IMR-90 (cell line): ENCODE data around the gene SYCP3. TPM values are rescaled to one million over a fixed set of nuclear protein-coding genes. Genes with fewer than 3 reads are reported as not detected.

ENCODE experiments used
- ATAC-seq: fragments of 200-7000 bp; cut with Tn5 transposase; 2 replicates; pipeline ENCODE4 v1.9.1; 2020; ENCODE audit warnings: low read depth, mild to moderate bottlenecking, moderate library complexity
- BruUV-seq: library from RNA; stranded (reverse); fragments of 400-500 nt; replicated peaks from 2 replicates; lab custom pipeline; 2021; lab: Mats Ljungman, UMichigan
- CTCF ChIA-PET: fragments of 300-600 bp; formaldehyde crosslinking; extraction: SDS; loops from one replicate; lab custom pipeline; 2021; ENCODE audit warnings: antibody characterized with exemption; lab: Yijun Ruan, JAX
- POLR2A ChIA-PET: fragments of 300-600 bp; sonication (Branson Sonifier 250); formaldehyde crosslinking; loops from one replicate; lab custom pipeline; 2022; ENCODE audit warnings: antibody characterized with exemption; ENCODE audit not compliant: unreplicated experiment; lab: Charles Lee
- DNase-seq: peaks from one replicate; pipeline ENCODE4 v3.0.0; 2013
- H2AFZ ChIP-seq: replicated peaks from 2 replicates; pipeline ENCODE3; 2013; ENCODE audit warnings: low read length, mild to moderate bottlenecking; ENCODE audit not compliant: poor library complexity
- H2AK5ac ChIP-seq: 2 replicates; pipeline ENCODE4 v1.6.1; 2013; ENCODE audit warnings: low read depth, low read length, inconsistent platforms
- H2AK9ac ChIP-seq: replicated peaks from 2 replicates; pipeline ENCODE3; 2013; ENCODE audit warnings: mild to moderate bottlenecking, low read depth, low read length, moderate library complexity; ENCODE audit not compliant: poor library complexity
- H2BK120ac ChIP-seq: 2 replicates; pipeline ENCODE4 v1.6.1; 2013; ENCODE audit warnings: low read depth, low read length, inconsistent platforms
- H2BK15ac ChIP-seq: 3 replicates; pipeline ENCODE4 v1.6.1; 2013; ENCODE audit warnings: low read depth, low read length, inconsistent platforms
- H2BK20ac ChIP-seq: 2 replicates; pipeline ENCODE4 v1.6.1; 2013; ENCODE audit warnings: low read depth, mild to moderate bottlenecking, inconsistent platforms, low read length, moderate library complexity
- H2BK5ac ChIP-seq: 2 replicates; pipeline ENCODE4 v1.6.1; 2013; ENCODE audit warnings: mild to moderate bottlenecking, low read depth, low read length, inconsistent platforms; ENCODE audit not compliant: poor library complexity, severe bottlenecking
- H3K14ac ChIP-seq: replicated peaks from 2 replicates; pipeline ENCODE4 v1.6.1; 2013; ENCODE audit warnings: low read depth, low read length, inconsistent platforms
- H3K18ac ChIP-seq: 2 replicates; pipeline ENCODE4 v1.6.1; 2013; ENCODE audit warnings: low read depth, low read length, control low read depth
- H3K23ac ChIP-seq: 2 replicates; pipeline ENCODE4 v1.6.1; 2013; ENCODE audit warnings: low read depth, low read length, inconsistent platforms
- H3K27ac ChIP-seq: 2 replicates; pipeline ENCODE4 v1.5.1; 2013; ENCODE audit warnings: mild to moderate bottlenecking, control low read depth, low read length; ENCODE audit not compliant: insufficient read depth
- H3K27me3 ChIP-seq: 2 replicates; pipeline ENCODE4 v1.6.1; 2013; ENCODE audit warnings: low read length; ENCODE audit not compliant: control insufficient read depth, insufficient read depth
- H3K36me3 ChIP-seq: 2 replicates; pipeline ENCODE4 v1.6.1; 2013; ENCODE audit warnings: low read length, mixed read lengths; ENCODE audit not compliant: control insufficient read depth, insufficient read depth
- H3K4ac ChIP-seq: 2 replicates; pipeline ENCODE4 v1.6.1; 2013; ENCODE audit warnings: low read depth, low read length, inconsistent platforms
- H3K4me1 ChIP-seq: 2 replicates; pipeline ENCODE4 v1.6.1; 2013; ENCODE audit warnings: low read length, mixed read lengths; ENCODE audit not compliant: control insufficient read depth, insufficient read depth
- H3K4me2 ChIP-seq: 2 replicates; pipeline ENCODE4 v1.6.1; 2013; ENCODE audit warnings: low read depth, mild to moderate bottlenecking, control low read depth, low read length, moderate library complexity
- H3K4me3 ChIP-seq: 2 replicates; pipeline ENCODE4 v1.5.1; 2013; ENCODE audit warnings: low read depth, mild to moderate bottlenecking, control low read depth, low read length, moderate library complexity; ENCODE audit not compliant: insufficient read depth
- H3K56ac ChIP-seq: 2 replicates; pipeline ENCODE4 v1.6.1; 2013; ENCODE audit warnings: low read length, inconsistent platforms; ENCODE audit not compliant: insufficient read depth; ENCODE audit errors: extremely low read depth
- H3K79me1 ChIP-seq, 2 experiments: 2 replicates each; pipeline ENCODE4 v1.6.1; 2013; ENCODE audit warnings: low read length in 2 of 2, inconsistent platforms in 1 of 2, low read depth in 1 of 2
- H3K9ac ChIP-seq: 2 replicates; pipeline ENCODE4 v1.6.1; 2013; ENCODE audit warnings: low read depth, low read length, control low read depth
- H3K9me1 ChIP-seq: 2 replicates; pipeline ENCODE4 v1.6.1; 2013; ENCODE audit warnings: low read length, inconsistent platforms; ENCODE audit not compliant: insufficient read depth
- H3K9me3 ChIP-seq: 2 replicates; pipeline ENCODE4 v1.6.1; 2013; ENCODE audit warnings: low read length; ENCODE audit not compliant: control insufficient read depth, insufficient read depth
- H4K20me1 ChIP-seq: 2 replicates; pipeline ENCODE4 v1.6.1; 2013; ENCODE audit warnings: low read length, inconsistent platforms; ENCODE audit not compliant: insufficient read depth
- H4K5ac ChIP-seq: 2 replicates; pipeline ENCODE4 v1.6.1; 2013; ENCODE audit warnings: mild to moderate bottlenecking, low read depth, low read length, control low read depth
- H4K8ac ChIP-seq, 2 experiments: 2 replicates each; pipeline ENCODE4 v1.6.1; 2013; ENCODE audit warnings: low read depth in 2 of 2, low read length in 2 of 2, control low read depth in 1 of 2, inconsistent platforms in 1 of 2
- H4K91ac ChIP-seq: 2 replicates; pipeline ENCODE4 v1.6.1; 2013; ENCODE audit warnings: low read depth, low read length, inconsistent platforms; ENCODE audit not compliant: insufficient read depth
- BHLHE40 ChIP-seq: fragments of 150-350 bp; IDR thresholded peaks from 2 replicates; pipeline ENCODE4 v1.6.1; 2016; ENCODE audit warnings: mild to moderate bottlenecking, low read depth, low read length
- CEBPB ChIP-seq: IDR thresholded peaks from 2 replicates; pipeline ENCODE4 v1.6.1; 2012; ENCODE audit warnings: low read depth, low read length, improper control_type of control experiment
- CHD1 ChIP-seq: IDR thresholded peaks from 2 replicates; pipeline ENCODE4 v1.6.1; 2012; ENCODE audit warnings: low read depth, low read length, improper control_type of control experiment
- FOS ChIP-seq: fragments of 150-350 bp; IDR thresholded peaks from 2 replicates; pipeline ENCODE4 v1.6.1; 2016; ENCODE audit warnings: low read depth, low read length
- MAFK ChIP-seq: IDR thresholded peaks from 2 replicates; pipeline ENCODE4 v1.6.1; 2012; ENCODE audit warnings: low read depth, low read length, improper control_type of control experiment
- MXI1 ChIP-seq: IDR thresholded peaks from 2 replicates; pipeline ENCODE4 v1.6.1; 2012; ENCODE audit warnings: low read depth, mild to moderate bottlenecking, low read length, moderate library complexity, borderline replicate concordance
- NFE2L2 ChIP-seq: fragments of 150-350 bp; IDR thresholded peaks from 2 replicates; pipeline ENCODE4 v1.6.1; 2016; ENCODE audit warnings: low read depth, mild to moderate bottlenecking, low read length
- POLR2A ChIP-seq: IDR thresholded peaks from 2 replicates; pipeline ENCODE4 v1.6.1; 2012; ENCODE audit warnings: mild to moderate bottlenecking, low read depth, low read length
- RAD21 ChIP-seq: IDR thresholded peaks from 2 replicates; pipeline ENCODE4 v1.6.1; 2012; ENCODE audit warnings: low read length, improper control_type of control experiment
- RCOR1 ChIP-seq: IDR thresholded peaks from 2 replicates; pipeline ENCODE4 v1.6.1; 2012; ENCODE audit warnings: mild to moderate bottlenecking, low read length, improper control_type of control experiment; ENCODE audit not compliant: insufficient replicate concordance
- RFX5 ChIP-seq: IDR thresholded peaks from 2 replicates; pipeline ENCODE4 v1.8.0; 2012; ENCODE audit warnings: low read depth, mild to moderate bottlenecking, low read length, moderate library complexity
- SMC3 ChIP-seq: fragments of 150-350 bp; IDR thresholded peaks from 2 replicates; pipeline ENCODE4 v1.6.1; 2016; ENCODE audit warnings: low read depth, mild to moderate bottlenecking, antibody characterized with exemption, low read length, moderate library complexity
- WGBS, 2 experiments: methylation state at CpG; one replicate each; pipeline versions ENCODE4 v1.1.5 to v1.1.7; 2013; ENCODE audit warnings: missing lambda C conversion rate in 2 of 2; ENCODE audit not compliant: insufficient read length in 1 of 2; ENCODE audit errors: extremely low coverage in 2 of 2; 5-methylcytosine and 5-hydroxymethylcytosine counted together
- dilution Hi-C: fragments of 300-500 bp; cut with HindIII; formaldehyde crosslinking; loops from one replicate; pipeline ENCODE4 v1.14.3; 2018; ENCODE audit warnings: low sequenced_read_pairs; ENCODE audit not compliant: unreplicated experiment
- in situ Hi-C: fragments of 300-500 bp; cut with MboI; formaldehyde crosslinking; loops from 3 replicates; pipeline ENCODE4 v1.14.3; 2019; ENCODE audit warnings: low sequenced_read_pairs, inconsistent platforms, mixed read lengths
- intact Hi-C: fragments of 100-400 bp; cut with micrococcal nuclease; formaldehyde crosslinking; loops from 2 replicates; pipeline ENCODE4 v1.10.0; 2022
- polyA plus RNA-seq, 3 experiments: library from polyadenylated mRNA; depleted of rRNA; stranded (reverse); fragments of >200 nt; gene quantifications; 2 replicates each; pipeline ENCODE4 v1.2.3, GENCODE V29; 2012; ENCODE audit warnings: low replicate concordance in 1 of 3
- total RNA-seq: library from RNA; depleted of rRNA; stranded (reverse); fragments of >200 nt; gene quantifications from 2 replicates; pipeline ENCODE4 v1.2.3, GENCODE V29; 2012
- TF ChIP-seq, protein P1 (sequence below): fragments of 150-350 bp; IDR thresholded peaks from 2 replicates; pipeline ENCODE4 v1.6.1; 2016; ENCODE audit warnings: low read depth, mild to moderate bottlenecking, low read length, moderate library complexity, borderline replicate concordance
- TF ChIP-seq, protein P2 (sequence below): conservative IDR thresholded peaks from 2 replicates; pipeline ENCODE4 v1.5.1; 2012; ENCODE audit warnings: mild to moderate bottlenecking, low read depth, low read length, improper control_type of control experiment
- TF ChIP-seq, protein P3 (sequence below): fragments of 150-350 bp; IDR thresholded peaks from 2 replicates; pipeline ENCODE4 v1.6.1; 2017; ENCODE audit warnings: mild to moderate bottlenecking, antibody characterized with exemption, low read length, low read depth

SYCP3 gene
- total and polyA plus RNA-seq, 2 of the 4 experiments (the other 2 are of a cell fraction): 0.07 TPM; not detected in 1

DNA sequence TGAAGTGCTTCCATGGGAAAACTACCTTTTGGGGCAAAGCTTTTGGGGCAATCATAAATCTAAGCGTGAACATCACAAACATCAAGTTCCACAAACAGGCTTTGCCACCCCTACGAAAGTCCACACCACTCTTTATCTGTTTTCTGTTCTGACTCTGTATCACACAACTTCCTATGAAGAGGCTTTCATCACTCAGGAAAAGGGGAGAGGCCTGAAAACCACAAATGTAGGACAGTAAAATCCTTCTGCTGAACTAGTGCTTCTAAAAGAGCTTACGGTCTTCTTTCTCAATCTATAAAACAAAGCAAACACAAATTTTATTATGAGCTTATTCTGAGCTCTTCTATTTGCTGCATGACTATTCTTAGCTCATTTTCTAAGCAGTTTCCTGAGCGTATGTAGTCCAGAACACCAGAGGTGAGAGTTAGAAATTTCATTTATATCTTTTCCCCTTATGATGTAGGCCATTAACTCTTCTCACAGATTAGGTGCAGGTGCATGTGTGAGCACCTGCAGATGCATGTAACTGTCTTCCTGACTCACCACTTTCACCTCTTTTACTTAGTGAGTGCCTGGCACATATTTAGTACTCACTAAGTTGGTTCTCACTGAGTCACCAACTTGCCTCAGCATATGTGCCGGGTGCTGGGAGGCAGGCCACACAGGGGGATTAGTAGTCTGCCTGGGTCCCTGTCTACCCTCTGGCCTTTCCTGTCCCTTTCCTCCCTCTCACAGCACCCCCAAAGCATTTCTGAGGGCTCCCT is 32.9 kb upstream of the SYCP3 start:
- H2BK120ac ChIP-seq: no peak overlapping the region
- no peak for DNase-seq
- dilution Hi-C loops (no loop called here), intact Hi-C loops (loop anchor here (5.0 to 10.0 kb wide), 3 partner anchors 145 to 993 kb away; no protein-coding TSS in a partner anchor), in situ Hi-C loops (no loop called here)
- H2AK5ac ChIP-seq: no peak overlapping the region
- H3K4ac ChIP-seq: no peak overlapping the region
- no peaks in the 10 kb centered on the region for H3K9me3 ChIP-seq
- H4K8ac ChIP-seq: no peak overlapping the region
- H3K4me2 ChIP-seq: no peak overlapping the region
- H3K4me3 ChIP-seq: no peak overlapping the region
- ChIA-PET POLR2A (no interaction called here), CTCF (interaction anchor here (0.6 to 1.0 kb wide), 3 partner anchors 10 to 67 kb away, joined by 3 to 4 read pairs (median 3); no protein-coding TSS in a partner anchor)
- no peak overlapping the region for H2BK15ac ChIP-seq
- no peak overlapping the region for H2AK9ac ChIP-seq
- H3K36me3 ChIP-seq: peaks cover 8% of the 10 kb centered on the region
- H3K56ac ChIP-seq: no peak overlapping the region
- H3K9ac ChIP-seq: no peak overlapping the region
- H3K18ac ChIP-seq: no peak overlapping the region
- no peaks in the 10 kb centered on the region; the same call in 1 of the 2 replicates for H4K20me1 ChIP-seq
- no peaks in the 10 kb centered on the region for H3K27me3 ChIP-seq
- ATAC-seq: no peak
- no TSS peak for BruUV-seq
- H4K5ac ChIP-seq: no peak overlapping the region
- H3K23ac ChIP-seq: no peak overlapping the region
- H2BK5ac ChIP-seq: no peak overlapping the region
- no peak overlapping the region for H3K14ac ChIP-seq
- H4K91ac ChIP-seq: no peak overlapping the region
- H3K27ac ChIP-seq: no peak overlapping the region
- 100% methylated on average over 1 of the region's 5 CpGs; no CpG with 5 or more reads in 1 of the 2 experiments for WGBS, 2 experiments
- 0 out of 2 replicates have a peak, but pooled peaks cover 3% of the 10 kb centered on the region for H3K9me1 ChIP-seq
- no peak overlapping the region for H2AFZ ChIP-seq
- H3K79me1 ChIP-seq: no peaks in the 10 kb centered on the region
- H3K4me1 ChIP-seq: no peaks in the 10 kb centered on the region
- H2BK20ac ChIP-seq: no peak overlapping the region
- TF ChIP-seq, protein P1, sequence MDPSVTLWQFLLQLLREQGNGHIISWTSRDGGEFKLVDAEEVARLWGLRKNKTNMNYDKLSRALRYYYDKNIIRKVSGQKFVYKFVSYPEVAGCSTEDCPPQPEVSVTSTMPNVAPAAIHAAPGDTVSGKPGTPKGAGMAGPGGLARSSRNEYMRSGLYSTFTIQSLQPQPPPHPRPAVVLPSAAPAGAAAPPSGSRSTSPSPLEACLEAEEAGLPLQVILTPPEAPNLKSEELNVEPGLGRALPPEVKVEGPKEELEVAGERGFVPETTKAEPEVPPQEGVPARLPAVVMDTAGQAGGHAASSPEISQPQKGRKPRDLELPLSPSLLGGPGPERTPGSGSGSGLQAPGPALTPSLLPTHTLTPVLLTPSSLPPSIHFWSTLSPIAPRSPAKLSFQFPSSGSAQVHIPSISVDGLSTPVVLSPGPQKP: no peak
- TF ChIP-seq RCOR1 (no peak), SMC3 (no peak), RFX5 (no peak), FOS (no peak), CEBPB (no peak), NFE2L2 (no peak), RAD21 (no peak), POLR2A (no peak), CHD1 (no peak), MAFK (no peak), MXI1 (no peak), BHLHE40 (no peak)
- TF ChIP-seq, protein P2, sequence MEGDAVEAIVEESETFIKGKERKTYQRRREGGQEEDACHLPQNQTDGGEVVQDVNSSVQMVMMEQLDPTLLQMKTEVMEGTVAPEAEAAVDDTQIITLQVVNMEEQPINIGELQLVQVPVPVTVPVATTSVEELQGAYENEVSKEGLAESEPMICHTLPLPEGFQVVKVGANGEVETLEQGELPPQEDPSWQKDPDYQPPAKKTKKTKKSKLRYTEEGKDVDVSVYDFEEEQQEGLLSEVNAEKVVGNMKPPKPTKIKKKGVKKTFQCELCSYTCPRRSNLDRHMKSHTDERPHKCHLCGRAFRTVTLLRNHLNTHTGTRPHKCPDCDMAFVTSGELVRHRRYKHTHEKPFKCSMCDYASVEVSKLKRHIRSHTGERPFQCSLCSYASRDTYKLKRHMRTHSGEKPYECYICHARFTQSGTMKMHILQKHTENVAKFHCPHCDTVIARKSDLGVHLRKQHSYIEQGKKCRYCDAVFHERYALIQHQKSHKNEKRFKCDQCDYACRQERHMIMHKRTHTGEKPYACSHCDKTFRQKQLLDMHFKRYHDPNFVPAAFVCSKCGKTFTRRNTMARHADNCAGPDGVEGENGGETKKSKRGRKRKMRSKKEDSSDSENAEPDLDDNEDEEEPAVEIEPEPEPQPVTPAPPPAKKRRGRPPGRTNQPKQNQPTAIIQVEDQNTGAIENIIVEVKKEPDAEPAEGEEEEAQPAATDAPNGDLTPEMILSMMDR: no peak
- TF ChIP-seq, protein P3, sequence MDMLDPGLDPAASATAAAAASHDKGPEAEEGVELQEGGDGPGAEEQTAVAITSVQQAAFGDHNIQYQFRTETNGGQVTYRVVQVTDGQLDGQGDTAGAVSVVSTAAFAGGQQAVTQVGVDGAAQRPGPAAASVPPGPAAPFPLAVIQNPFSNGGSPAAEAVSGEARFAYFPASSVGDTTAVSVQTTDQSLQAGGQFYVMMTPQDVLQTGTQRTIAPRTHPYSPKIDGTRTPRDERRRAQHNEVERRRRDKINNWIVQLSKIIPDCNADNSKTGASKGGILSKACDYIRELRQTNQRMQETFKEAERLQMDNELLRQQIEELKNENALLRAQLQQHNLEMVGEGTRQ: no peak
